ENCODE data around the gene SDR42E1.

DNA sequence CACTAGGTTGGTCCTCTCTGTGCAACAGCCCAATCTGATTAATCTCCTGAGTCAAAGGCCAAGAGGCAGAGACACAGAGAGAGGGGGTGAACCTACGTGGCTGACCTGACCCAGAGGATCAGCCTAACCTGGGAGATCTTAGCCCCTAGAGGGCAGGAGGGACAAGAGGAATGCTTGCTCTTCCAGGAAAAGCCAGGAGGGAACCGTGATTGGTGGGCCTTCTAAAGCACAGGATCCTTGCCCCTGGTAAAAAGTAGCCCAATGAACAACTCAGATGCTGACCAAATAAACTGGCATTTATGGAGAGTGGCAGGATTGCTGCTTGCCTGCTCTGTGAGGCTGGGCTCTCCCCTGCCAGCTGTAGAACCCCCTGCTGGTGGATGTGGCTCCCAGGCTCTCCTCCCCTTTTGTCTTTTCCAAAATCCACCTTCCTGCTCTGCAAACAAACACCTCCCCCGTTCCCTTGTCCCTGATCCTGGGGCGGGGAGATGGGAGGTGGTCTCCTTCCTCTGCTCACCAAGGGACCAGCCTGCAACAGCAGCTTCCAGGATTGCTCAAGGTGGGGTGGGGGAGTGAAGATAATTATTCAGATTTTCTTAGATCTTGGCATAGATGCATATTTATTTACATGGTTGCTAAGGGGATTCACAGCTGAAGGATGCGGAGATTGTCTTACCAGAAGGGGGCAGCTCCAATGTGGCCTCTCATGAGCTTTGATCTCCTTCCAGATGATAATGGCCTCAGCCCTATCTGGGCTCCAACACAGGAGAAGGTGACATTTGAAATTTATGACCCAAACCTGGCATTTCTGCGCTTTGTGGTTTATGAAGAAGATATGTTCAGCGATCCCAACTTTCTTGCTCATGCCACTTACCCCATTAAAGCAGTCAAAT is 71.9 kb downstream of the SDR42E1 start:
- TF ChIP-seq CTCF (IDR thresholded peaks at IDR 0.05; ENCODE audit: low read depth, low read length, missing input control) (no peak), GABPA (IDR thresholded peaks at IDR 0.05 in 1 of 2, conservative IDR thresholded peaks at IDR 0.05 in 1 of 2) (no peak), RAD21 (IDR thresholded peaks at IDR 0.05) (no peak), ATF3 (IDR thresholded peaks at IDR 0.05) (no peak), TAF1 (conservative IDR thresholded peaks at IDR 0.05) (no peak), MAX (IDR thresholded peaks at IDR 0.05) (no peak), HNF4G (IDR thresholded peaks at IDR 0.05) (no peak), EGR1 (IDR thresholded peaks at IDR 0.05; ENCODE audit: low read depth in 2 of 2) (no peak), RXRA (IDR thresholded peaks at IDR 0.05) (no peak), REST (IDR thresholded peaks at IDR 0.05) (no peak), YY1 (IDR thresholded peaks at IDR 0.05) (no peak)
- TF ChIP-seq, protein P1, sequence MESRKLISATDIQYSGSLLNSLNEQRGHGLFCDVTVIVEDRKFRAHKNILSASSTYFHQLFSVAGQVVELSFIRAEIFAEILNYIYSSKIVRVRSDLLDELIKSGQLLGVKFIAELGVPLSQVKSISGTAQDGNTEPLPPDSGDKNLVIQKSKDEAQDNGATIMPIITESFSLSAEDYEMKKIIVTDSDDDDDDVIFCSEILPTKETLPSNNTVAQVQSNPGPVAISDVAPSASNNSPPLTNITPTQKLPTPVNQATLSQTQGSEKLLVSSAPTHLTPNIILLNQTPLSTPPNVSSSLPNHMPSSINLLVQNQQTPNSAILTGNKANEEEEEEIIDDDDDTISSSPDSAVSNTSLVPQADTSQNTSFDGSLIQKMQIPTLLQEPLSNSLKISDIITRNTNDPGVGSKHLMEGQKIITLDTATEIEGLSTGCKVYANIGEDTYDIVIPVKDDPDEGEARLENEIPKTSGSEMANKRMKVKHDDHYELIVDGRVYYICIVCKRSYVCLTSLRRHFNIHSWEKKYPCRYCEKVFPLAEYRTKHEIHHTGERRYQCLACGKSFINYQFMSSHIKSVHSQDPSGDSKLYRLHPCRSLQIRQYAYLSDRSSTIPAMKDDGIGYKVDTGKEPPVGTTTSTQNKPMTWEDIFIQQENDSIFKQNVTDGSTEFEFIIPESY (IDR thresholded peaks at IDR 0.05), result no peak
